IMR-90 (cell line): Measurements from ENCODE around the gene BMERB1. TPM values are rescaled to one million over a fixed set of nuclear protein-coding genes. Genes with fewer than 3 reads are reported as not detected.
A peak's percentile ranks its signal among the peaks of the same experiment; 100 is the strongest.
"Not testable (repeated sequence)": the region's sequence is repeated elsewhere in the genome, so short reads cannot be mapped to it uniquely, and the experiment has no call there.

Source experiments
- ATAC-seq: fragments of 200-7000 bp; cut with Tn5 transposase; 2 replicates; pipeline ENCODE4 v1.9.1; 2020; ENCODE audit warnings: low read depth, mild to moderate bottlenecking, moderate library complexity
- BruUV-seq: library from RNA; stranded (reverse); fragments of 400-500 nt; replicated peaks from 2 replicates; lab custom pipeline; 2021; lab: Mats Ljungman, UMichigan
- CTCF ChIA-PET: fragments of 300-600 bp; formaldehyde crosslinking; extraction: SDS; loops from one replicate; lab custom pipeline; 2021; ENCODE audit warnings: antibody characterized with exemption; lab: Yijun Ruan, JAX
- POLR2A ChIA-PET: fragments of 300-600 bp; sonication (Branson Sonifier 250); formaldehyde crosslinking; loops from one replicate; lab custom pipeline; 2022; ENCODE audit warnings: antibody characterized with exemption; ENCODE audit not compliant: unreplicated experiment; lab: Charles Lee
- DNase-seq: peaks from one replicate; pipeline ENCODE4 v3.0.0; 2013
- H2AFZ ChIP-seq: replicated peaks from 2 replicates; pipeline ENCODE3; 2013; ENCODE audit warnings: low read length, mild to moderate bottlenecking; ENCODE audit not compliant: poor library complexity
- H2AK5ac ChIP-seq: 2 replicates; pipeline ENCODE4 v1.6.1; 2013; ENCODE audit warnings: low read depth, low read length, inconsistent platforms
- H2AK9ac ChIP-seq: replicated peaks from 2 replicates; pipeline ENCODE3; 2013; ENCODE audit warnings: mild to moderate bottlenecking, low read depth, low read length, moderate library complexity; ENCODE audit not compliant: poor library complexity
- H2BK120ac ChIP-seq: 2 replicates; pipeline ENCODE4 v1.6.1; 2013; ENCODE audit warnings: low read depth, low read length, inconsistent platforms
- H2BK15ac ChIP-seq: 3 replicates; pipeline ENCODE4 v1.6.1; 2013; ENCODE audit warnings: low read depth, low read length, inconsistent platforms
- H2BK20ac ChIP-seq: 2 replicates; pipeline ENCODE4 v1.6.1; 2013; ENCODE audit warnings: low read depth, mild to moderate bottlenecking, inconsistent platforms, low read length, moderate library complexity
- H2BK5ac ChIP-seq: 2 replicates; pipeline ENCODE4 v1.6.1; 2013; ENCODE audit warnings: mild to moderate bottlenecking, low read depth, low read length, inconsistent platforms; ENCODE audit not compliant: poor library complexity, severe bottlenecking
- H3K14ac ChIP-seq: replicated peaks from 2 replicates; pipeline ENCODE4 v1.6.1; 2013; ENCODE audit warnings: low read depth, low read length, inconsistent platforms
- H3K18ac ChIP-seq: 2 replicates; pipeline ENCODE4 v1.6.1; 2013; ENCODE audit warnings: low read depth, low read length, control low read depth
- H3K23ac ChIP-seq: 2 replicates; pipeline ENCODE4 v1.6.1; 2013; ENCODE audit warnings: low read depth, low read length, inconsistent platforms
- H3K27ac ChIP-seq: 2 replicates; pipeline ENCODE4 v1.5.1; 2013; ENCODE audit warnings: mild to moderate bottlenecking, control low read depth, low read length; ENCODE audit not compliant: insufficient read depth
- H3K27me3 ChIP-seq: 2 replicates; pipeline ENCODE4 v1.6.1; 2013; ENCODE audit warnings: low read length; ENCODE audit not compliant: control insufficient read depth, insufficient read depth
- H3K36me3 ChIP-seq: 2 replicates; pipeline ENCODE4 v1.6.1; 2013; ENCODE audit warnings: low read length, mixed read lengths; ENCODE audit not compliant: control insufficient read depth, insufficient read depth
- H3K4ac ChIP-seq: 2 replicates; pipeline ENCODE4 v1.6.1; 2013; ENCODE audit warnings: low read depth, low read length, inconsistent platforms
- H3K4me1 ChIP-seq: 2 replicates; pipeline ENCODE4 v1.6.1; 2013; ENCODE audit warnings: low read length, mixed read lengths; ENCODE audit not compliant: control insufficient read depth, insufficient read depth
- H3K4me2 ChIP-seq: 2 replicates; pipeline ENCODE4 v1.6.1; 2013; ENCODE audit warnings: low read depth, mild to moderate bottlenecking, control low read depth, low read length, moderate library complexity
- H3K4me3 ChIP-seq: 2 replicates; pipeline ENCODE4 v1.5.1; 2013; ENCODE audit warnings: low read depth, mild to moderate bottlenecking, control low read depth, low read length, moderate library complexity; ENCODE audit not compliant: insufficient read depth
- H3K56ac ChIP-seq: 2 replicates; pipeline ENCODE4 v1.6.1; 2013; ENCODE audit warnings: low read length, inconsistent platforms; ENCODE audit not compliant: insufficient read depth; ENCODE audit errors: extremely low read depth
- H3K79me1 ChIP-seq, 2 experiments: 2 replicates each; pipeline ENCODE4 v1.6.1; 2013; ENCODE audit warnings: low read length in 2 of 2, inconsistent platforms in 1 of 2, low read depth in 1 of 2
- H3K9ac ChIP-seq: 2 replicates; pipeline ENCODE4 v1.6.1; 2013; ENCODE audit warnings: low read depth, low read length, control low read depth
- H3K9me1 ChIP-seq: 2 replicates; pipeline ENCODE4 v1.6.1; 2013; ENCODE audit warnings: low read length, inconsistent platforms; ENCODE audit not compliant: insufficient read depth
- H3K9me3 ChIP-seq: 2 replicates; pipeline ENCODE4 v1.6.1; 2013; ENCODE audit warnings: low read length; ENCODE audit not compliant: control insufficient read depth, insufficient read depth
- H4K20me1 ChIP-seq: 2 replicates; pipeline ENCODE4 v1.6.1; 2013; ENCODE audit warnings: low read length, inconsistent platforms; ENCODE audit not compliant: insufficient read depth
- H4K5ac ChIP-seq: 2 replicates; pipeline ENCODE4 v1.6.1; 2013; ENCODE audit warnings: mild to moderate bottlenecking, low read depth, low read length, control low read depth
- H4K8ac ChIP-seq, 2 experiments: 2 replicates each; pipeline ENCODE4 v1.6.1; 2013; ENCODE audit warnings: low read depth in 2 of 2, low read length in 2 of 2, control low read depth in 1 of 2, inconsistent platforms in 1 of 2
- H4K91ac ChIP-seq: 2 replicates; pipeline ENCODE4 v1.6.1; 2013; ENCODE audit warnings: low read depth, low read length, inconsistent platforms; ENCODE audit not compliant: insufficient read depth
- CHD1 ChIP-seq: IDR thresholded peaks from 2 replicates; pipeline ENCODE4 v1.6.1; 2012; ENCODE audit warnings: low read depth, low read length, improper control_type of control experiment
- ELK1 ChIP-seq: fragments of 150-350 bp; IDR thresholded peaks from 2 replicates; pipeline ENCODE4 v1.6.1; 2016; ENCODE audit warnings: low read depth, mild to moderate bottlenecking, low read length, moderate library complexity, borderline replicate concordance
- FOS ChIP-seq: fragments of 150-350 bp; IDR thresholded peaks from 2 replicates; pipeline ENCODE4 v1.6.1; 2016; ENCODE audit warnings: low read depth, low read length
- NFE2L2 ChIP-seq: fragments of 150-350 bp; IDR thresholded peaks from 2 replicates; pipeline ENCODE4 v1.6.1; 2016; ENCODE audit warnings: low read depth, mild to moderate bottlenecking, low read length
- RCOR1 ChIP-seq: IDR thresholded peaks from 2 replicates; pipeline ENCODE4 v1.6.1; 2012; ENCODE audit warnings: mild to moderate bottlenecking, low read length, improper control_type of control experiment; ENCODE audit not compliant: insufficient replicate concordance
- WGBS, 2 experiments: methylation state at CpG; one replicate each; pipeline versions ENCODE4 v1.1.5 to v1.1.7; 2013; ENCODE audit warnings: missing lambda C conversion rate in 2 of 2; ENCODE audit not compliant: insufficient read length in 1 of 2; ENCODE audit errors: extremely low coverage in 2 of 2; 5-methylcytosine and 5-hydroxymethylcytosine counted together
- dilution Hi-C: fragments of 300-500 bp; cut with HindIII; formaldehyde crosslinking; loops from one replicate; pipeline ENCODE4 v1.14.3; 2018; ENCODE audit warnings: low sequenced_read_pairs; ENCODE audit not compliant: unreplicated experiment
- in situ Hi-C: fragments of 300-500 bp; cut with MboI; formaldehyde crosslinking; loops from 3 replicates; pipeline ENCODE4 v1.14.3; 2019; ENCODE audit warnings: low sequenced_read_pairs, inconsistent platforms, mixed read lengths
- intact Hi-C: fragments of 100-400 bp; cut with micrococcal nuclease; formaldehyde crosslinking; loops from 2 replicates; pipeline ENCODE4 v1.10.0; 2022
- polyA plus RNA-seq, 3 experiments: library from polyadenylated mRNA; depleted of rRNA; stranded (reverse); fragments of >200 nt; gene quantifications; 2 replicates each; pipeline ENCODE4 v1.2.3, GENCODE V29; 2012; ENCODE audit warnings: low replicate concordance in 1 of 3
- total RNA-seq: library from RNA; depleted of rRNA; stranded (reverse); fragments of >200 nt; gene quantifications from 2 replicates; pipeline ENCODE4 v1.2.3, GENCODE V29; 2012

Gene BMERB1
- total and polyA plus RNA-seq, 2 of the 4 experiments (the other 2 are of a cell fraction): 22.6 to 32.9 TPM

DNA sequence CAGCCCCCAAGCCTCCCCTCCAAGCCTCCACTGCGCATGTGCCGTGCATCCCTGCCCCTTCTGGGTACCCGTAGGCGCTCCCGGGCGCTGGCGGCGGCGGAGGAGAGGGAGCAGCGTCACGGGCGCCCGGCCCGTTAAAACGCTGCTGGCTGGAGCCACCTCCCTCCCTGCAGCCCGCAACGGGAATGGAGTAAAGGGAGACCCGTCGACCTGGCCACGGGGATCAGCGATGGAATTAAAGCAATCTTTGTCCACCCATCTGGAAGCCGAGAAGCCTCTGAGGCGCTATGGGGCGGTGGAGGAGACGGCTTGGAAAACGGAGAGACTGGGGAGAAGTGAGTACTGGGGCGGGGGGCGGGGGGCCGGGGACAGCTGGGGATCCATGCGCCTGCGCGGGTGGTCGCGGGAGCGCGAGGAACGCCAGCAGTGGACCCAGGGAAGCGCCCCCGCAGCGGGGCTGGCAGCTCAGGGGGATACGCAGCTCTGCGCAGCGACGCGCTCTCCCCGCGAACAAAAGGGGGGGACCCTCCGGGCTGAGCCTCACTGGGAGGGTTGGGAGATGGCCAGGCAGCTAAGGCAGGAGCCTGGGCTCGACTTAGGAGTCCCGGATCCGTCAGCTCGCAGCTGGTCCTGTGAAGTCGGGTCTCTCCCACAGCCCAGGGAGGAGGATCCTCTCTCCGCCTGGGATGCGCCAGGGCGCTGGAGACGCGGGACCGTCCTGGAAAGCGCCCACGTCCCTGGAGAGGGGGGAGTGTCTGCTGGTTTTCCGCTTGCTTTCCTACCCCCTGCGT, at the start of gene BMERB1 (continued):
- TF ChIP-seq ELK1 (no peak), FOS (no peak), RCOR1 (peak; percentile 81), NFE2L2 (no peak), CHD1 (no peak)

DNA sequence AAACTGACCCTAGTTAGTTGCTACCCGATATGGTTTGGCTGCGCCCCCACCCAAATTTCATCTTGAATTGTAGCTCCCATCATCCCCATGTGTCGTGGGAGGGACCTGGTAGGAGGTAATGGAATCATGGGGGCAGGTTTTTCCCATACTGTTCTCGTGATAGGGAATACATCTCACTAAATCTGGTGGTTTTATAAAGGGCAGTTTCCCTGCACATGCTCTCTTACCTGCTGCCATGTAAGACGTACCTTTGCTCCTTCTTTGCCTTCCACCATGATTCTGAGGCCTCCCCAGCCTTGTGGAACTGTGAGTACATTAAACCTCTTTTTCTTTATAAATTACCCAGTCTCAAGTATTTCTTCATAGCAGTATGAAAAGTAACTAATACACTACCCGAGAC, 46.3 kb upstream of the BMERB1 start:
- H3K27me3 ChIP-seq, H3K9me3 ChIP-seq, H3K4me3 ChIP-seq, H2BK5ac ChIP-seq, H3K18ac ChIP-seq, H3K4ac ChIP-seq, H2AK9ac ChIP-seq, H3K56ac ChIP-seq, CTCF ChIA-PET, H3K9ac ChIP-seq, H2AK5ac ChIP-seq, intact Hi-C loops, dilution Hi-C loops, H4K91ac ChIP-seq, H4K20me1 ChIP-seq, in situ Hi-C loops, POLR2A ChIA-PET, BruUV-seq, H3K36me3 ChIP-seq, H4K8ac ChIP-seq, H3K9me1 ChIP-seq, H4K5ac ChIP-seq, H2BK15ac ChIP-seq, ATAC-seq, H2BK120ac ChIP-seq, H3K23ac ChIP-seq, DNase-seq, H3K27ac ChIP-seq, H3K4me1 ChIP-seq, H3K14ac ChIP-seq, H2BK20ac ChIP-seq, H3K4me2 ChIP-seq, H2AFZ ChIP-seq, H3K79me1 ChIP-seq: not testable (repeated sequence)
- no CpG with 5 or more reads among the region's 6 CpGs for WGBS, 2 experiments

- H3K27me3 ChIP-seq, H2AK5ac ChIP-seq, H3K9me1 ChIP-seq, ATAC-seq, H3K9ac ChIP-seq, POLR2A ChIA-PET, in situ Hi-C loops, H4K91ac ChIP-seq, H2BK15ac ChIP-seq, H4K20me1 ChIP-seq, H3K18ac ChIP-seq, H3K4me2 ChIP-seq, H3K14ac ChIP-seq, H3K79me1 ChIP-seq, H2BK120ac ChIP-seq, H3K4me3 ChIP-seq, DNase-seq, H4K5ac ChIP-seq, H3K56ac ChIP-seq, H4K8ac ChIP-seq, H2BK20ac ChIP-seq, BruUV-seq, H3K27ac ChIP-seq, H3K36me3 ChIP-seq, H2AFZ ChIP-seq, dilution Hi-C loops, H3K9me3 ChIP-seq, H3K4ac ChIP-seq, H3K23ac ChIP-seq, H2AK9ac ChIP-seq, H3K4me1 ChIP-seq, CTCF ChIA-PET, intact Hi-C loops, H2BK5ac ChIP-seq: not testable (repeated sequence)
- WGBS, 2 experiments: no CpG with 5 or more reads among the region's 5 CpGs
Measured at GRCh38 chr16:15389916-15390315, 44.5 kb upstream of the BMERB1 start.
